Hepatocyte (in vitro differentiated cells): ENCODE data around the gene BTD.

Source experiments
- CTCF ChIP-seq: fragments of 200-600 bp; sonication (generic); IDR thresholded peaks from 2 replicates; pipeline ENCODE4 v1.5.1; 2016; ENCODE audit warnings: antibody characterized with exemption, mild to moderate bottlenecking; ENCODE audit not compliant: poor library complexity
- EZH2 ChIP-seq: fragments of 200-600 bp; sonication (generic); IDR thresholded peaks from 2 replicates; pipeline ENCODE4 v1.6.1; 2016; ENCODE audit warnings: antibody characterized with exemption, mild to moderate bottlenecking, borderline replicate concordance

GRCh38 chr3:15553749-15554148, 47.8 kb upstream of the BTD start:
- TF ChIP-seq CTCF (no peak), EZH2 (no peak)
